AG10803 (cell line): ENCODE results near the gene CBX5.
"Not testable (repeated sequence)": the region's sequence is repeated elsewhere in the genome, so short reads cannot be mapped to it uniquely, and the experiment has no call there.

Experiments used
- DNase-seq: peaks from one replicate; pipeline ENCODE4 v3.0.0; 2010; ENCODE audit warnings: low read depth
- H3K4me3 ChIP-seq: 2 replicates; pipeline ENCODE4 v1.5.1; 2011; ENCODE audit warnings: mild to moderate bottlenecking, low read length, control low read depth
- CTCF ChIP-seq: conservative IDR thresholded peaks from 2 replicates; pipeline ENCODE4 v1.5.1; 2011; ENCODE audit warnings: mild to moderate bottlenecking, low read length, control low read depth, inconsistent platforms

The CBX5 gene

GRCh38 chr12:54193434-54193833, 86.5 kb downstream of the CBX5 start:
- DNase-seq: no peak
- H3K4me3 ChIP-seq: no peak overlapping the region
- no peak for TF ChIP-seq CTCF

- peak; percentile 80 for DNase-seq
- H3K4me3 ChIP-seq: no peak overlapping the region
- peak; percentile 90 for TF ChIP-seq CTCF
These were observed 88.3 kb downstream of the CBX5 start for GRCh38 chr12:54191550-54192022.

GRCh38 chr12:54191126-54191525, 88.8 kb downstream of the CBX5 start:
- TF ChIP-seq CTCF: no peak
- no peak for DNase-seq
- H3K4me3 ChIP-seq: no peak overlapping the region

- peak overlapping the region; percentile 37 for H3K4me3 ChIP-seq
- TF ChIP-seq CTCF: no peak
- DNase-seq: no peak
These were observed 90.8 kb downstream of the CBX5 start for GRCh38 chr12:54189198-54189539.

GRCh38 chr12:54187075-54187474, 92.8 kb downstream of the CBX5 start:
- H3K4me3 ChIP-seq: no peak overlapping the region
- no peak for DNase-seq
- TF ChIP-seq CTCF: no peak

- no peak overlapping the region for H3K4me3 ChIP-seq
- no peak for TF ChIP-seq CTCF
- DNase-seq: no peak
These were observed 94.0 kb downstream of the CBX5 start for GRCh38 chr12:54185919-54186318.

GRCh38 chr12:54185297-54185696, 94.6 kb downstream of the CBX5 start:
- H3K4me3 ChIP-seq, DNase-seq: not testable (repeated sequence)
